Neutrophil (primary cell): ENCODE results near the gene PPARA.

Source experiments
- H3K27ac ChIP-seq: fragments of 200-600 bp; sonication (generic); 2 replicates; pipeline ENCODE4 v1.5.1; 2016; ENCODE audit warnings: mild to moderate bottlenecking, moderate library complexity
- H3K27me3 ChIP-seq: fragments of 200-600 bp; sonication (generic); 2 replicates; pipeline ENCODE4 v1.6.0; 2016; ENCODE audit warnings: mild to moderate bottlenecking
- H3K36me3 ChIP-seq: fragments of 200-600 bp; sonication (generic); 2 replicates; pipeline ENCODE4 v1.5.1; 2017
- H3K4me1 ChIP-seq, 2 experiments: fragments of 200-600 bp in 1 of 2; sonication (generic) in 1 of 2; 1 replicate in 1 of 2; 2 replicates in 1 of 2; pipeline versions ENCODE4 v1.5.1 to v1.6.1; 2013 to 2016; ENCODE audit warnings: low read depth in 1 of 2, low read length in 1 of 2, mild to moderate bottlenecking in 1 of 2, moderate library complexity in 1 of 2; ENCODE audit not compliant: control insufficient read depth in 1 of 2, insufficient read depth in 1 of 2
- H3K4me3 ChIP-seq, 2 experiments: fragments of 200-600 bp in 1 of 2; sonication (generic) in 1 of 2; 1 replicate in 1 of 2; 2 replicates in 1 of 2; pipeline ENCODE4 v1.5.1; 2013 to 2016; ENCODE audit warnings: low read depth in 1 of 2, low read length in 1 of 2, mild to moderate bottlenecking in 1 of 2, moderate library complexity in 1 of 2
- H3K9me3 ChIP-seq: fragments of 200-600 bp; sonication (generic); 2 replicates; pipeline ENCODE4 v1.5.1; 2016
- CTCF ChIP-seq: fragments of 200-600 bp; sonication (generic); IDR thresholded peaks from 2 replicates; pipeline ENCODE4 v1.5.1; 2016; ENCODE audit warnings: antibody characterized with exemption

Gene PPARA

DNA sequence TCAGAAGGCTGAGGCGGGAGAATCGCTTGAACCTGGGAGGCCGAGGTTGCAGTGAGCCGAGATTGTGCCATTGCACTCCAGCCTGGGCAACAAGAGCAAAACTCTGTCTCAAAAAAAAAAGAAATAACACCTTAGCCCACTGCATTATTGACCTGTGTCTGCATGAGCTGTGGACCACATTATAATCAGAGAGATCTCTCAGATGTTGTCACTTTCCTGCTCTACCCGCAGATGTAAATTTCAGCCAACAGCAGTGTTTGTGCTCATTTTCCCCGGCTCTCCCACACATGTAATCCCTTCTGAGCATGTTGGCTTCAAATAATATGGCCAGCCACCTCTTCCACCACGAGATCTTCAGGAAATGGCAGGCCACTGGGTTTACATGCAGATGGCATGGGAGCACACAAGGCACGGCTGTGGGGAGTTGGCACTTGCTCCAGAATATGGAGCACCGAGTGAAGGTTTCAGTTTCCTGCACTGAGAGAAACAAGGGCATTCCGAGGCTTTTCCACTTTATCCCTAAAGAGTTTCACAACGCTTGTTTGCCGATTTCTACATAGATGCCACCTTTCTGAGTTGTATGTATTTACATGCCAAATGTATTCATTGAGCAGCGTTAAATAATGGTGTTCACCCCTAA lies 80.1 kb downstream of the PPARA start:
- no peaks in the 10 kb centered on the region for H3K27me3 ChIP-seq
- no peak for TF ChIP-seq CTCF
- H3K4me3 ChIP-seq, result no peak overlapping the region
- peaks cover 2% of the 10 kb centered on the region for H3K36me3 ChIP-seq
- H3K9me3 ChIP-seq, result no peaks in the 10 kb centered on the region
- no peak overlapping the region for H3K27ac ChIP-seq
- H3K4me1 ChIP-seq, result no peaks in the 10 kb centered on the region

DNA sequence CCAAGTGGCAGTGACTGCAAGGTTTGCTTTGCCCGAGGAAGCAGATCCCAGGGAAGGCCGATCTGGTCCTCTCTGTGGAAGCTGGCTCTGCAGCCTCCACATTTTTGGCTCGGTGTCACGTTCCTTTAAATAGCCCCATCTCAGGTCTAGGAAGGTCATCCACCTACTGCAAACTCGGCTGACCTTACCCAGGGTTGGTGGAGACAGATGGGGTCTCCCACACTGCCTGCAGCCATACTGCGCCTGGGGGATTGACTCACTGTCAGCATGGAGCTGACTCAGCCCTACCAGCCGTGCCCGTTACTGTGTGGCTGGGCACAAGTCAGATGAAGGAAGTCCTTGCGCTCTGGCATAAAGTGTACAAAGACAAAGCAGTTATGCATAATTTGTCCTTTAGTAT lies 82.9 kb downstream of the PPARA start:
- Histone ChIP-seq H3K4me3 (no peak overlapping the region), H3K27me3 (no peaks in the 10 kb centered on the region), H3K36me3 (peaks cover 7% of the 10 kb centered on the region), H3K27ac (no peak overlapping the region), H3K4me1 (no peaks in the 10 kb centered on the region), H3K9me3 (no peaks in the 10 kb centered on the region)
- TF ChIP-seq CTCF, result no peak

GRCh38 chr22:46234969-46235368 lies 84.6 kb downstream of the PPARA start:
- H3K36me3 ChIP-seq, result peaks cover 7% of the 10 kb centered on the region
- no peak for TF ChIP-seq CTCF
- H3K27ac ChIP-seq, result no peak overlapping the region
- H3K27me3 ChIP-seq, result no peaks in the 10 kb centered on the region
- no peaks in the 10 kb centered on the region for H3K9me3 ChIP-seq
- no peak overlapping the region for H3K4me3 ChIP-seq
- H3K4me1 ChIP-seq, result peaks cover 4 to 7% of the 10 kb centered on the region in 2 experiments

- Histone ChIP-seq H3K27me3 (no peaks in the 10 kb centered on the region), H3K4me3 (no peak overlapping the region), H3K9me3 (no peaks in the 10 kb centered on the region), H3K36me3 (peaks cover 7% of the 10 kb centered on the region), H3K27ac (no peak overlapping the region), H3K4me1 (peaks cover 16% of the 10 kb centered on the region in 2 experiments)
- TF ChIP-seq CTCF, result no peak
Measured at GRCh38 chr22:46237453-46238124, 87.3 kb downstream of the PPARA start.

DNA sequence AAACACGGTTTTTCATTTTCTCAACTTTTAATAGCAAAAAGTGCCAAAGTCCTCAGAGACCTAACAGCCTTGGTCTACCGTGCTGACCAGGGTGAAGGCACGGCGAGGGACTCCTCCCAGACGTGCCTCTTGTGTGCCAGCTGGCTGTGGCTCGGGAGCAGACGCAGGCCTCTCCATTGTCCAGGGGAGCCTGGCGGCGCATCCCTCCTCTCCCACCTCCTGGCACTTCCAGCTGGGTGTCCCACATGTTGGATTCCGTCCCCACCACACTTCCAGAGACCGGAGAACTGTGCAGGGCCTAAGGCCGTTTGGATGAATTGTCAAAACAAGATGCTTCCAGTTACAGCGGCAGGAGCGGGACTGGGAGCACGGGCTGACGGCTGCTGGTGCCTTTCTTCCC lies 88.2 kb downstream of the PPARA start:
- no peak overlapping the region for H3K4me3 ChIP-seq
- H3K36me3 ChIP-seq, result peaks cover 7% of the 10 kb centered on the region
- TF ChIP-seq CTCF, result no peak

More for the DNA sequence above, 88.2 kb downstream of the PPARA start:
- peaks cover 16% of the 10 kb centered on the region in 2 experiments for H3K4me1 ChIP-seq
- no peaks in the 10 kb centered on the region for H3K9me3 ChIP-seq
- H3K27me3 ChIP-seq, result no peaks in the 10 kb centered on the region
- H3K27ac ChIP-seq, result no peak overlapping the region
